Lung (tissue), 12 donors: ENCODE data around the gene FIZ1. TPM values are rescaled to one million over a fixed set of nuclear protein-coding genes. Genes with fewer than 3 reads are reported as not detected.

ENCODE experiments used
- ATAC-seq: fragments of 200-7000 bp; cut with Tn5 transposase; one replicate; pipeline ENCODE4 v1.9.1; 2020; ENCODE audit warnings: moderate number of reproducible peaks; ENCODE audit not compliant: insufficient read depth, low FRiP score
- DNase-seq, 3 donors: peaks; one replicate each; pipeline ENCODE4 v3.0.0-alpha.2; 2013 to 2017
- H3K27ac ChIP-seq, 2 donors: one replicate each; pipeline ENCODE4 v1.5.1; 2013; ENCODE audit warnings: mild to moderate bottlenecking in 2 of 2, moderate library complexity in 2 of 2, control low read depth in 1 of 2, inconsistent platforms in 1 of 2, low read depth in 1 of 2, low read length in 1 of 2
- H3K27me3 ChIP-seq, 3 donors: one replicate each; pipeline ENCODE4 v1.5.1; 2013; ENCODE audit warnings: low read length in 2 of 3; ENCODE audit not compliant: control insufficient read depth in 3 of 3, insufficient read depth in 3 of 3
- H3K36me3 ChIP-seq, 4 donors: one replicate each; pipeline ENCODE4 v1.5.1; 2013; ENCODE audit warnings: low read length in 4 of 4, mild to moderate bottlenecking in 1 of 4, moderate library complexity in 1 of 4; ENCODE audit not compliant: control insufficient read depth in 4 of 4, insufficient read depth in 4 of 4
- H3K4me1 ChIP-seq, 5 donors: one replicate each; pipeline ENCODE4 v1.5.1; 2013; ENCODE audit warnings: low read length in 5 of 5, mild to moderate bottlenecking in 2 of 5, moderate library complexity in 1 of 5; ENCODE audit not compliant: control insufficient read depth in 5 of 5, insufficient read depth in 5 of 5
- H3K4me3 ChIP-seq: one replicate; pipeline ENCODE4 v1.5.1; 2013; ENCODE audit warnings: mild to moderate bottlenecking, control low read depth, moderate library complexity
- H3K9ac ChIP-seq, 2 donors: one replicate each; pipeline ENCODE4 v1.5.1; 2013; ENCODE audit warnings: low read length in 2 of 2, control low read depth in 1 of 2; ENCODE audit not compliant: insufficient read depth in 1 of 2
- H3K9me3 ChIP-seq, 4 donors: one replicate each; pipeline ENCODE4 v1.5.1; 2013; ENCODE audit warnings: low read length in 3 of 4, mild to moderate bottlenecking in 1 of 4, moderate library complexity in 1 of 4; ENCODE audit not compliant: control insufficient read depth in 4 of 4, insufficient read depth in 3 of 4
- WGBS, 2 donors: extraction: QIAGEN DNeasy Blood & Tissue Kit; methylation state at CpG; one replicate each; pipeline ENCODE4 v1.1.7; 2013; 5-methylcytosine and 5-hydroxymethylcytosine counted together
- polyA plus RNA-seq, 2 donors: library from polyadenylated mRNA; stranded (reverse); fragments of 200-250 nt; gene quantifications; one replicate each; pipeline ENCODE4 v1.2.1, GENCODE V29; 2013
- total RNA-seq, 2 donors: library from RNA; depleted of rRNA in 1 of 2; stranded (reverse); fragments of >200 nt in 1 of 2; gene quantifications; one replicate each; pipeline ENCODE4 v1.2.1, GENCODE V29; 2014 to 2021
- TF ChIP-seq, protein P1 (sequence below): IDR thresholded peaks from 2 replicates; pipeline ENCODE4 v1.5.1; 2012; ENCODE audit warnings: mild to moderate bottlenecking; ENCODE audit errors: control extremely low read depth, extremely low read depth
- donor health status: control.
- donor health status: control.
- donor health status: Bipolar disorder and iron deficiency.
- donor health status: healthy.
- donor health status: DM: yes; HTN: yes; CAD: no.

FIZ1 gene
- total and polyA plus RNA-seq, 4 donors: 5.6 to 17.6 (median 9.9) TPM

GRCh38 chr19:55552206-55552605 is 47.1 kb downstream of the FIZ1 start:
- Histone ChIP-seq H3K4me3 (no peak overlapping the region), H3K9me3 (no peaks in the 10 kb centered on the region), H3K9ac (no peak overlapping the region), H3K27ac (no peak overlapping the region), H3K4me1 (peaks cover 0 to 5% (median 2%) of the 10 kb centered on the region in 5 donors), H3K36me3 (no peaks in the 10 kb centered on the region), H3K27me3 (peaks cover 0 to 19% (median 9%) of the 10 kb centered on the region in 3 donors)
- TF ChIP-seq, protein P1, sequence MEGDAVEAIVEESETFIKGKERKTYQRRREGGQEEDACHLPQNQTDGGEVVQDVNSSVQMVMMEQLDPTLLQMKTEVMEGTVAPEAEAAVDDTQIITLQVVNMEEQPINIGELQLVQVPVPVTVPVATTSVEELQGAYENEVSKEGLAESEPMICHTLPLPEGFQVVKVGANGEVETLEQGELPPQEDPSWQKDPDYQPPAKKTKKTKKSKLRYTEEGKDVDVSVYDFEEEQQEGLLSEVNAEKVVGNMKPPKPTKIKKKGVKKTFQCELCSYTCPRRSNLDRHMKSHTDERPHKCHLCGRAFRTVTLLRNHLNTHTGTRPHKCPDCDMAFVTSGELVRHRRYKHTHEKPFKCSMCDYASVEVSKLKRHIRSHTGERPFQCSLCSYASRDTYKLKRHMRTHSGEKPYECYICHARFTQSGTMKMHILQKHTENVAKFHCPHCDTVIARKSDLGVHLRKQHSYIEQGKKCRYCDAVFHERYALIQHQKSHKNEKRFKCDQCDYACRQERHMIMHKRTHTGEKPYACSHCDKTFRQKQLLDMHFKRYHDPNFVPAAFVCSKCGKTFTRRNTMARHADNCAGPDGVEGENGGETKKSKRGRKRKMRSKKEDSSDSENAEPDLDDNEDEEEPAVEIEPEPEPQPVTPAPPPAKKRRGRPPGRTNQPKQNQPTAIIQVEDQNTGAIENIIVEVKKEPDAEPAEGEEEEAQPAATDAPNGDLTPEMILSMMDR: no peak
- ATAC-seq (no peak), DNase-seq (no peak)
- 71 to 78% methylated on average over 5 of the region's 5 CpGs for WGBS, 2 donors

GRCh38 chr19:55550321-55550650 is 49.0 kb downstream of the FIZ1 start:
- peaks cover 0 to 19% (median 4%) of the 10 kb centered on the region in 5 donors for H3K4me1 ChIP-seq
- 67 to 76% methylated on average over 7 of the region's 7 CpGs for WGBS, 2 donors
- ATAC-seq (no peak), DNase-seq (no peak)
- H3K9me3 ChIP-seq: no peaks in the 10 kb centered on the region
- H3K36me3 ChIP-seq: no peaks in the 10 kb centered on the region
- H3K4me3 ChIP-seq: no peak overlapping the region
- no peak overlapping the region for H3K27ac ChIP-seq
- no peak overlapping the region for H3K9ac ChIP-seq
- TF ChIP-seq, protein P1: no peak
- H3K27me3 ChIP-seq: peaks cover 0 to 23% (median 9%) of the 10 kb centered on the region in 3 donors

- WGBS, 2 donors: 37 to 74% methylated on average over 32 to 36 of the region's 36 CpGs
- DNase-seq (no peak), ATAC-seq (no peak)
- TF ChIP-seq, protein P1: no peak
- no peak overlapping the region for H3K9ac ChIP-seq
- H3K4me3 ChIP-seq: no peak overlapping the region
- no peaks in the 10 kb centered on the region for H3K36me3 ChIP-seq
- H3K27me3 ChIP-seq: peaks cover 0 to 23% (median 9%) of the 10 kb centered on the region in 3 donors
- peak overlapping the region; percentile 9 to 58 for H3K27ac ChIP-seq
- no peaks in the 10 kb centered on the region for H3K9me3 ChIP-seq
- H3K4me1 ChIP-seq: peaks cover 0 to 23% (median 4%) of the 10 kb centered on the region in 5 donors
These were observed 49.6 kb downstream of the FIZ1 start for GRCh38 chr19:55549500-55550320.
